Measurements from ENCODE around the gene ANK2. TPM values are rescaled to one million over a fixed set of nuclear protein-coding genes. Genes with fewer than 3 reads are reported as not detected.
"Not testable (repeated sequence)": the region's sequence is repeated elsewhere in the genome, so short reads cannot be mapped to it uniquely, and the experiment has no call there.

The ANK2 gene
- total RNA-seq, 1 donor from 2014 or later, result 1,513 TPM

DNA sequence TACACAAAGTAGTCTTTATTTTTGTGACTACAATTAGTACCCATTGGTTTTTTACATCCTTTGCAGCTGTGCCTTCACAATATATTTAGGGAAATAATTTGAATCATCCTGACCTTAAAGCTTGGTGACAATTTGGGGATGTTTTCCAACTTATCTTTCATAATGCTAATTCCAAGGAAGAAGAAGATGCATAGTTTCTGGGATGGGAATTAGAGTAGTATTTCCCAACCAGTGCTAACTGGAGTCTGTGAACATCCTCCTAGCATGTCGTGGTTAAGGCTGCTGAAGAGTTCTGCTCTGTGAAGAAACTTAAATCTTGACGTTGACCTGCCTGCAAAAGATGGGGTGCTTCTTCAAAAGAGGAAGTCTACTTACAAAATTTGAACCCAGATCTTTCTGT, 173.5 kb downstream of the ANK2 start:
- Mint-ChIP-seq H3K36me3 (ENCODE audit: unreplicated experiment) (peaks cover under 1% of the 10 kb centered on the region), H3K9me3 (ENCODE audit: unreplicated experiment) (peaks cover 10% of the 10 kb centered on the region), H3K27ac (ENCODE audit: unreplicated experiment) (no peak overlapping the region), H3K4me3 (ENCODE audit: unreplicated experiment) (no peak overlapping the region), H3K4me1 (ENCODE audit: low read depth, unreplicated experiment) (peaks cover 2% of the 10 kb centered on the region), H3K27me3 (ENCODE audit: unreplicated experiment) (peaks cover 11% of the 10 kb centered on the region)
- TF ChIP-seq, protein P1, sequence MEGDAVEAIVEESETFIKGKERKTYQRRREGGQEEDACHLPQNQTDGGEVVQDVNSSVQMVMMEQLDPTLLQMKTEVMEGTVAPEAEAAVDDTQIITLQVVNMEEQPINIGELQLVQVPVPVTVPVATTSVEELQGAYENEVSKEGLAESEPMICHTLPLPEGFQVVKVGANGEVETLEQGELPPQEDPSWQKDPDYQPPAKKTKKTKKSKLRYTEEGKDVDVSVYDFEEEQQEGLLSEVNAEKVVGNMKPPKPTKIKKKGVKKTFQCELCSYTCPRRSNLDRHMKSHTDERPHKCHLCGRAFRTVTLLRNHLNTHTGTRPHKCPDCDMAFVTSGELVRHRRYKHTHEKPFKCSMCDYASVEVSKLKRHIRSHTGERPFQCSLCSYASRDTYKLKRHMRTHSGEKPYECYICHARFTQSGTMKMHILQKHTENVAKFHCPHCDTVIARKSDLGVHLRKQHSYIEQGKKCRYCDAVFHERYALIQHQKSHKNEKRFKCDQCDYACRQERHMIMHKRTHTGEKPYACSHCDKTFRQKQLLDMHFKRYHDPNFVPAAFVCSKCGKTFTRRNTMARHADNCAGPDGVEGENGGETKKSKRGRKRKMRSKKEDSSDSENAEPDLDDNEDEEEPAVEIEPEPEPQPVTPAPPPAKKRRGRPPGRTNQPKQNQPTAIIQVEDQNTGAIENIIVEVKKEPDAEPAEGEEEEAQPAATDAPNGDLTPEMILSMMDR (IDR thresholded peaks at IDR 0.05; ENCODE audit: partially characterized antibody, unreplicated experiment), result no peak
- no peak for DNase-seq

DNA sequence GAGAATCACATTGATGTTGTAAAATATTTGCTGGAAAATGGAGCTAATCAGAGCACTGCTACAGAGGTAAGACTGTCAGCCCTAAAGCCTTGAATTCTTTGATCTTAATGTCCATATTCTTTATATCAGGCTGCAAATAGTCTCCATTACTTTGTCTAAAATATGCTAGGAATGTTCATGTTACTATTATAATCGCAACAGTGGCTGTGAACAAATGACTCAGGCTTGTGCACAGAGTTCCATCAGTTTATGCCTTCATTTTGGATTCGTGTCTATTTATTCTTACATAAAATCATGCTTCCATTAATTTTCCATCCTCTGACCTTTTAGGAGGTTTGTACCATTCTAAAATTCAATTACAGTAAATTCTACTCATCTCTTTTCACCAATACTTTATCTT, 182.7 kb downstream of the ANK2 start:
- H3K36me3 Mint-ChIP-seq (ENCODE audit: unreplicated experiment), result peaks cover 5% of the 10 kb centered on the region
- no peak for DNase-seq
- H3K27ac Mint-ChIP-seq (ENCODE audit: unreplicated experiment), result peak overlapping the region; percentile 6
- H3K4me1 Mint-ChIP-seq (ENCODE audit: low read depth, unreplicated experiment), result no peaks in the 10 kb centered on the region
- TF ChIP-seq, protein P1 (IDR thresholded peaks at IDR 0.05; ENCODE audit: partially characterized antibody, unreplicated experiment), result no peak
- no peak overlapping the region for H3K4me3 Mint-ChIP-seq (ENCODE audit: unreplicated experiment)
- peaks cover 14% of the 10 kb centered on the region for H3K9me3 Mint-ChIP-seq (ENCODE audit: unreplicated experiment)
- H3K27me3 Mint-ChIP-seq (ENCODE audit: unreplicated experiment), result peaks cover 9% of the 10 kb centered on the region

- Mint-ChIP-seq H3K9me3 (ENCODE audit: unreplicated experiment) (peaks cover 12% of the 10 kb centered on the region), H3K4me3 (ENCODE audit: unreplicated experiment) (no peak overlapping the region), H3K27me3 (ENCODE audit: unreplicated experiment) (peaks cover 5% of the 10 kb centered on the region), H3K36me3 (ENCODE audit: unreplicated experiment) (peaks cover 5% of the 10 kb centered on the region), H3K27ac (ENCODE audit: unreplicated experiment) (no peak overlapping the region), H3K4me1 (ENCODE audit: low read depth, unreplicated experiment) (no peaks in the 10 kb centered on the region)
- TF ChIP-seq, protein P1 (IDR thresholded peaks at IDR 0.05; ENCODE audit: partially characterized antibody, unreplicated experiment), result no peak
- no peak for DNase-seq
Observed at GRCh38 chr4:113236916-113237315, 187.5 kb downstream of the ANK2 start.

- H3K4me3 Mint-ChIP-seq (ENCODE audit: unreplicated experiment), result no peak overlapping the region
- no peak overlapping the region for H3K27ac Mint-ChIP-seq (ENCODE audit: unreplicated experiment)
- peaks cover 2% of the 10 kb centered on the region for H3K27me3 Mint-ChIP-seq (ENCODE audit: unreplicated experiment)
- TF ChIP-seq, protein P1 (IDR thresholded peaks at IDR 0.05; ENCODE audit: partially characterized antibody, unreplicated experiment), result no peak
- peaks cover 21% of the 10 kb centered on the region for H3K9me3 Mint-ChIP-seq (ENCODE audit: unreplicated experiment)
- H3K36me3 Mint-ChIP-seq (ENCODE audit: unreplicated experiment), result no peaks in the 10 kb centered on the region
- no peaks in the 10 kb centered on the region for H3K4me1 Mint-ChIP-seq (ENCODE audit: low read depth, unreplicated experiment)
- no peak for DNase-seq
Observed at GRCh38 chr4:113243312-113243711, 193.9 kb downstream of the ANK2 start.

DNA sequence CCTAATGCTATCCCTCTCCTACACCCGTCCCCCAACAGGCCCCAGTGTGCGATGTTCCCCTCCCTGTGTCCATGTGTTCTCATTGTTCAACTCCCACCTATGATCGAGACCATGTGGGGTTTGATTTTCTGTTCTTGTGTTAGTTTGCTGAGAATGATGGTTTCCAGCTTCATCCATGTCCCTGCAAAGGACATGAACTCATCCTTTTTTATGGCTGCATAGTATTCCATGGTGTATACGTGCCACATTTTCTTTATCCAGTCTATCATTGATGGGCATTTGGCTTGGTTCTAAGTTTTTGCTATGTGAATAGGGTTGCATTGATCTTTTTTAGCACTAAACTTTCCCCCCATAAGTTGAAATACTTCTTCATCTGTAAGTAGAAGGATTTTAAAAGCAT, 195.3 kb downstream of the ANK2 start:
- H3K27ac Mint-ChIP-seq (ENCODE audit: unreplicated experiment); H3K4me1 Mint-ChIP-seq (ENCODE audit: low read depth, unreplicated experiment); H3K27me3 Mint-ChIP-seq (ENCODE audit: unreplicated experiment); H3K4me3 Mint-ChIP-seq (ENCODE audit: unreplicated experiment); H3K36me3 Mint-ChIP-seq (ENCODE audit: unreplicated experiment); DNase-seq: not testable (repeated sequence)
- H3K9me3 Mint-ChIP-seq (ENCODE audit: unreplicated experiment), result peaks cover 26% of the 10 kb centered on the region

- peak; percentile 43 for DNase-seq
- H3K27me3 Mint-ChIP-seq (ENCODE audit: unreplicated experiment), result peaks cover 2% of the 10 kb centered on the region
- H3K4me1 Mint-ChIP-seq (ENCODE audit: low read depth, unreplicated experiment), result no peaks in the 10 kb centered on the region
- no peak overlapping the region for H3K27ac Mint-ChIP-seq (ENCODE audit: unreplicated experiment)
- TF ChIP-seq, protein P1 (IDR thresholded peaks at IDR 0.05; ENCODE audit: partially characterized antibody, unreplicated experiment), result peak; percentile 15
- no peak overlapping the region for H3K4me3 Mint-ChIP-seq (ENCODE audit: unreplicated experiment)
- peaks cover 19% of the 10 kb centered on the region for H3K9me3 Mint-ChIP-seq (ENCODE audit: unreplicated experiment)
- H3K36me3 Mint-ChIP-seq (ENCODE audit: unreplicated experiment), result no peaks in the 10 kb centered on the region
Observed at GRCh38 chr4:113248320-113248719, 198.9 kb downstream of the ANK2 start.

All from glutamatergic neuron (in vitro differentiated cells).